Measurements from ENCODE around the gene LMX1B. TPM values are rescaled to one million over a fixed set of nuclear protein-coding genes. Genes with fewer than 3 reads are reported as not detected.
"Not testable (repeated sequence)": the region's sequence is repeated elsewhere in the genome, so short reads cannot be mapped to it uniquely, and the experiment has no call there.

Gene LMX1B
- polyA plus RNA-seq, 1 of the 3 experiments (the other 2 are of a cell fraction), result not detected

- H3K27me3 ChIP-seq (ENCODE audit: insufficient read depth), result peaks cover 31% of the 10 kb centered on the region; the same call in 1 of the 2 replicates
- CTCF ChIA-PET, result interaction anchor here (0.8 to 5.8 kb wide), 5 partner anchors 12 to 202 kb away, joined by 3 to 16 read pairs (median 5); no protein-coding TSS in a partner anchor
- H4K20me1 ChIP-seq (ENCODE audit: insufficient read depth); H3K27ac ChIP-seq (ENCODE audit: low read depth in 2 of 2, low read length in 1 of 2); POLR2A ChIA-PET; H3K4me3 ChIP-seq (ENCODE audit: low read depth in 2 of 2, low read length in 1 of 2); H3K9ac ChIP-seq; H3F3A ChIP-seq (replicated peaks; ENCODE audit: insufficient read depth); DNase-seq; H3K9me3 ChIP-seq; H3K9me2 ChIP-seq; H3K79me2 ChIP-seq (ENCODE audit: insufficient read depth); H3K4me1 ChIP-seq (ENCODE audit: control insufficient read depth in 1 of 2, insufficient read depth in 2 of 2, low read depth in 1 of 2, low read length in 1 of 2); H2AFZ ChIP-seq (ENCODE audit: low read depth); H3K4me2 ChIP-seq; H3K36me3 ChIP-seq (replicated peaks in 1 of 2; ENCODE audit: control insufficient read depth in 1 of 2, insufficient read depth in 2 of 2, low read length in 1 of 2): not testable (repeated sequence)
- WGBS (ENCODE audit: low lambda C conversion rate), result 70% methylated on average over 5 of the region's 5 CpGs
Observed at GRCh38 chr9:126580319-126580718, 33.4 kb upstream of the LMX1B start.

GRCh38 chr9:126581893-126582292 lies 31.8 kb upstream of the LMX1B start:
- peaks cover 38% of the 10 kb centered on the region; the same call in 1 of the 2 replicates for H3K27me3 ChIP-seq (ENCODE audit: insufficient read depth)
- no peaks in the 10 kb centered on the region for H3F3A ChIP-seq (replicated peaks; ENCODE audit: insufficient read depth)
- H3K4me3 ChIP-seq (ENCODE audit: low read depth in 2 of 2, low read length in 1 of 2), result no peak overlapping the region
- no peaks in the 10 kb centered on the region for H3K9me3 ChIP-seq
- no peaks in the 10 kb centered on the region for H4K20me1 ChIP-seq (ENCODE audit: insufficient read depth)
- WGBS (ENCODE audit: low lambda C conversion rate), result 18% methylated on average over 8 of the region's 9 CpGs
- no peak overlapping the region for H3K27ac ChIP-seq (ENCODE audit: low read depth in 2 of 2, low read length in 1 of 2)
- H3K9ac ChIP-seq, result no peak overlapping the region
- no peaks in the 10 kb centered on the region for H3K79me2 ChIP-seq (ENCODE audit: insufficient read depth)
- POLR2A ChIA-PET, result no interaction called here
- peak; percentile 56 for DNase-seq
- H3K4me2 ChIP-seq, result no peak overlapping the region
- peaks cover 0 to 2% of the 10 kb centered on the region in 2 experiments; a peak in 1 of 4 replicates for H3K4me1 ChIP-seq (ENCODE audit: control insufficient read depth in 1 of 2, insufficient read depth in 2 of 2, low read depth in 1 of 2, low read length in 1 of 2)
- CTCF ChIA-PET, result interaction anchor here (0.6 to 5.8 kb wide), 5 partner anchors 10 to 91 kb away, joined by 3 to 16 read pairs (median 3); no protein-coding TSS in a partner anchor
- no peaks in the 10 kb centered on the region for H3K36me3 ChIP-seq (replicated peaks in 1 of 2; ENCODE audit: control insufficient read depth in 1 of 2, insufficient read depth in 2 of 2, low read length in 1 of 2)
- TF ChIP-seq USF2 (IDR thresholded peaks at IDR 0.05; ENCODE audit: borderline replicate concordance, low read depth, low read length), result peak; percentile 34; the same call in 1 of the 2 replicates
- peak; percentile 89 for TF ChIP-seq GATA2 (CRISPR knock-in tag; IDR thresholded peaks at IDR 0.05)
- TF ChIP-seq USF1 (IDR thresholded peaks at IDR 0.05; ENCODE audit: borderline replicate concordance, low read depth), result peak; percentile 79
- TF ChIP-seq SIN3A (IDR thresholded peaks at IDR 0.05; ENCODE audit: borderline replicate concordance, low read depth, low read length), result no peak
- H2AFZ ChIP-seq (ENCODE audit: low read depth), result no peak overlapping the region
- H3K9me2 ChIP-seq, result no peaks in the 10 kb centered on the region

GRCh38 chr9:126582427-126582826 lies 31.3 kb upstream of the LMX1B start:
- H3K4me2 ChIP-seq, result no peak overlapping the region
- no peak overlapping the region for H3K4me3 ChIP-seq (ENCODE audit: low read depth in 2 of 2, low read length in 1 of 2)
- peaks cover 38% of the 10 kb centered on the region; the same call in 1 of the 2 replicates for H3K27me3 ChIP-seq (ENCODE audit: insufficient read depth)
- 41% methylated on average over 6 of the region's 7 CpGs for WGBS (ENCODE audit: low lambda C conversion rate)
- no peak for TF ChIP-seq YY1 (IDR thresholded peaks at IDR 0.05; ENCODE audit: low read depth)
- H3K4me1 ChIP-seq (ENCODE audit: control insufficient read depth in 1 of 2, insufficient read depth in 2 of 2, low read depth in 1 of 2, low read length in 1 of 2), result peaks cover 0 to 2% of the 10 kb centered on the region in 2 experiments; a peak in 1 of 4 replicates
- no peak for DNase-seq
- H3F3A ChIP-seq (replicated peaks; ENCODE audit: insufficient read depth), result no peaks in the 10 kb centered on the region
- no peaks in the 10 kb centered on the region for H4K20me1 ChIP-seq (ENCODE audit: insufficient read depth)
- ChIA-PET CTCF (interaction anchor here (0.6 to 5.8 kb wide), 6 partner anchors 21 to 185 kb away, joined by 3 to 16 read pairs (median 3); no protein-coding TSS in a partner anchor), POLR2A (no interaction called here)
- H2AFZ ChIP-seq (ENCODE audit: low read depth), result no peak overlapping the region
- no peaks in the 10 kb centered on the region for H3K79me2 ChIP-seq (ENCODE audit: insufficient read depth)
- no peak overlapping the region for H3K9ac ChIP-seq
- no peak overlapping the region for H3K27ac ChIP-seq (ENCODE audit: low read depth in 2 of 2, low read length in 1 of 2)
- no peaks in the 10 kb centered on the region for H3K36me3 ChIP-seq (replicated peaks in 1 of 2; ENCODE audit: control insufficient read depth in 1 of 2, insufficient read depth in 2 of 2, low read length in 1 of 2)
- no peaks in the 10 kb centered on the region for H3K9me2 ChIP-seq
- no peaks in the 10 kb centered on the region for H3K9me3 ChIP-seq

Data from SK-N-SH (cell line).